Ectodermal cell (in vitro differentiated cells): ENCODE results near the gene KLK1. TPM values are rescaled to one million over a fixed set of nuclear protein-coding genes. Genes with fewer than 3 reads are reported as not detected.

Source experiments
- H3K27ac ChIP-seq: 2 replicates; pipeline ENCODE4 v1.7.0; 2013; ENCODE audit warnings: mild to moderate bottlenecking, low read depth, low read length; ENCODE audit not compliant: insufficient read depth, poor library complexity, severe bottlenecking
- H3K27me3 ChIP-seq: 2 replicates; pipeline ENCODE4 v1.7.0; 2013; ENCODE audit warnings: mild to moderate bottlenecking, low read length; ENCODE audit not compliant: insufficient read depth, control insufficient read depth, poor library complexity, severe bottlenecking
- H3K36me3 ChIP-seq: one replicate; pipeline ENCODE4 v1.7.0; 2013; ENCODE audit warnings: low read length; ENCODE audit not compliant: control insufficient read depth, insufficient read depth
- H3K4me1 ChIP-seq: one replicate; pipeline ENCODE4 v1.7.0; 2013; ENCODE audit warnings: low read length; ENCODE audit not compliant: control insufficient read depth, insufficient read depth
- H3K4me3 ChIP-seq: 2 replicates; pipeline ENCODE4 v1.7.0; 2013; ENCODE audit warnings: low read depth, low read length, control low read depth; ENCODE audit not compliant: insufficient read depth
- H3K9me3 ChIP-seq: 2 replicates; pipeline ENCODE4 v1.7.0; 2013; ENCODE audit warnings: mild to moderate bottlenecking, low read length, moderate library complexity; ENCODE audit not compliant: control insufficient read depth
- WGBS, 2 experiments: methylation state at CpG; one replicate each; pipeline ENCODE4 v1.1.7; 2013; ENCODE audit warnings: missing lambda C conversion rate in 2 of 2; 5-methylcytosine and 5-hydroxymethylcytosine counted together
- polyA plus RNA-seq, 4 experiments: library from polyadenylated mRNA; stranded (reverse); fragments of 50-300 nt; gene quantifications; one replicate each; pipeline ENCODE4 v1.2.3, GENCODE V29; 2013

The KLK1 gene
- not detected for polyA plus RNA-seq (2013, experiment 1 of 4)
- not detected for polyA plus RNA-seq (2013, experiment 2 of 4)
- polyA plus RNA-seq (2013, experiment 3 of 4), result not detected
- not detected for polyA plus RNA-seq (2013, experiment 4 of 4)

DNA sequence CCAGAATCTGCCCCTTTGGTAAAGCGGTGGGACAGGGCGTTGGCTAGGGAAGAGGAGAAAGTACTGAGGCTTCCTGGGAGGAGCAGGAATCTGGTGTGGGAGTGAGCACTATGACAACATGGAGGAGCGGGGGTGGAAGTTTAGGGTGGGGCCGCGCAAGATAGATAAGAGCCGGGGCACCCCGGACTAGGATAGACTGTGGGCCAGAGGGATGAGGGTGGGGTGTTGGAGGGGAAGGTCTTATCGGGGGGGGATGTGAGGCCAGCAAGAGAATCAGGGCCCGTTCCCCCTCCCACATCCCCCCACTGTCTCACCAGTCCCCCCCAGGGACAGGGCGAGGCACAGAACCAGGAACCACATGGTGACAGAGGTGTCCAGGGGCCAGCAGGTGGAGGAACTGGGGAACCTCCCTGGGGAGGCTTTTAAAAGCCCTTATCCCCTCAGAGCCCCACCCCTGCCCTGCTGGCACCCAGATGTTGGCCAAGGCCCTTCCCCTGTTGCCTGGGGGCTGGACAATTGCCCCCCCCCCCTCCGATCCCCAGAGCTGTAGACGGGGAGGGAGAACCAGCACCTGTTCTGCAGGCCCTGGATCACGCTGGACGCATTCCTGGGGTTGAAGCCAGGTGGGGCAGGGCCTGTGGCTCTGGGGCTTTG is at the start of gene KLK1:
Gene KLK1, minus strand, starts transcription at position 399 of the 654 bp plus-strand sequence. Its CDS starts 39 bp downstream, at position 360.
- Histone ChIP-seq H3K27me3 (peaks cover 50% of the 10 kb centered on the region), H3K4me1 (peaks cover 2% of the 10 kb centered on the region), H3K4me3 (no peak within 1 kb of the TSS), H3K27ac (no peak within 1 kb of the TSS), H3K9me3 (no peaks in the 10 kb centered on the region), H3K36me3 (no peaks in the 10 kb centered on the region)
- 83 to 85% methylated on average over 12 to 13 of the region's 14 CpGs for WGBS, 2 experiments

DNA sequence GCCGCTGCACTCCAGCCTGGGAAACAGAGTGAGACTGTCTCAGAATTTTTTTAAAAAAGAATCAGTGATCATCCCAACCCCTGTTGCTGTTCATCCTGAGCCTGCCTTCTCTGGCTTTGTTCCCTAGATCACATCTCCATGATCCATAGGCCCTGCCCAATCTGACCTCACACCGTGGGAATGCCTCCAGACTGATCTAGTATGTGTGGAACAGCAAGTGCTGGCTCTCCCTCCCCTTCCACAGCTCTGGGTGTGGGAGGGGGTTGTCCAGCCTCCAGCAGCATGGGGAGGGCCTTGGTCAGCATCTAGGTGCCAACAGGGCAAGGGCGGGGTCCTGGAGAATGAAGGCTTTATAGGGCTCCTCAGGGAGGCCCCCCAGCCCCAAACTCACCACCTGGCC is 49.5 kb upstream of the KLK1 start, which contains the start of gene KLK2:
Gene KLK2, plus strand, starts transcription at position 384 of the 400 bp plus-strand sequence. CDS start 35 bp downstream, outside the sequence.
- no peaks in the 10 kb centered on the region for H3K36me3 ChIP-seq
- H3K27me3 ChIP-seq, result peaks cover 8% of the 10 kb centered on the region
- H3K4me3 ChIP-seq, result no peak within 1 kb of the TSS
- 76 to 82% methylated on average over 3 of the region's 3 CpGs for WGBS, 2 experiments
- no peaks in the 10 kb centered on the region for H3K9me3 ChIP-seq
- no peaks in the 10 kb centered on the region for H3K4me1 ChIP-seq
- no peak within 1 kb of the TSS for H3K27ac ChIP-seq

DNA sequence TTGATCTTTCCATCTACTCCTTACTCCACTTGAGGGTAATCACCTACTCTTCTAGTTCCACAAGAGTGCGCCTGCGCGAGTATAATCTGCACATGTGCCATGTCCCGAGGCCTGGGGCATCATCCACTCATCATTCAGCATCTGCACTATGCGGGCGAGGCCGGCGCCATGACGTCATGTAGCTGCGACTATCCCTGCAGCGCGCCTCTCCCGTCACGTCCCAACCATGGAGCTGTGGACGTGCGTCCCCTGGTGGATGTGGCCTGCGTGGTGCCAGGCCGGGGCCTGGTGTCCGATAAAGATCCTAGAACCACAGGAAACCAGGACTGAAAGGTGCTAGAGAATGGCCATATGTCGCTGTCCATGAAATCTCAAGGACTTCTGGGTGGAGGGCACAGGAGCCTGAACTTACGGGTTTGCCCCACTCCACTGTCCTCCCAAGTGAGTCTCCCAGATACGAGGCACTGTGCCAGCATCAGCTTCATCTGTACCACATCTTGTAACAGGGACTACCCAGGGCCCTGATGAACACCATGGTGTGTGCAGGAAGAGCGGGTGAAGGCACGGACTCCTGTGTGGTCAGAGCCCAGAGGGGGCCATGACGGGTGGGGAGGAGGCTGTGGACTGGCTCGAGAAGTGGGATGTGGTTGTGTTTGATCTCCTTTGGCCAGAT is 47.0 kb upstream of the KLK1 start:
- Histone ChIP-seq H3K4me3 (no peak overlapping the region), H3K9me3 (peaks cover 2% of the 10 kb centered on the region), H3K36me3 (no peaks in the 10 kb centered on the region), H3K27me3 (peaks cover 8% of the 10 kb centered on the region), H3K27ac (no peak overlapping the region), H3K4me1 (no peaks in the 10 kb centered on the region)
- 85% methylated on average over 26 of the region's 26 CpGs for WGBS, 2 experiments

DNA sequence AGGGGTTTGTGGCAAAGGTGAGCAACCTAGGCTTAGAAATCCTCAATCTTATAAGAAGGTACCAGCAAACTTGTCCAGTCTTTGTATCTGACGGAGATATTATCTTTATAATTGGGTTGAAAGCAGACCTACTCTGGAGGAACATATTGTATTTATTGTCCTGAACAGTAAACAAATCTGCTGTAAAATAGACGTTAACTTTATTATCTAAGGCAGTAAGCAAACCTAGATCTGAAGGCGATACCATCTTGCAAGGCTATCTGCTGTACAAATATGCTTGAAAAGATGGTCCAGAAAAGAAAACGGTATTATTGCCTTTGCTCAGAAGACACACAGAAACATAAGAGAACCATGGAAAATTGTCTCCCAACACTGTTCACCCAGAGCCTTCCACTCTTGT is 45.9 kb upstream of the KLK1 start:
- Histone ChIP-seq H3K4me3 (no peak overlapping the region), H3K9me3 (peaks cover 3% of the 10 kb centered on the region), H3K4me1 (no peaks in the 10 kb centered on the region), H3K36me3 (no peaks in the 10 kb centered on the region), H3K27ac (no peak overlapping the region), H3K27me3 (peaks cover 8% of the 10 kb centered on the region)
- 79 to 84% methylated on average over 4 of the region's 4 CpGs for WGBS, 2 experiments

DNA sequence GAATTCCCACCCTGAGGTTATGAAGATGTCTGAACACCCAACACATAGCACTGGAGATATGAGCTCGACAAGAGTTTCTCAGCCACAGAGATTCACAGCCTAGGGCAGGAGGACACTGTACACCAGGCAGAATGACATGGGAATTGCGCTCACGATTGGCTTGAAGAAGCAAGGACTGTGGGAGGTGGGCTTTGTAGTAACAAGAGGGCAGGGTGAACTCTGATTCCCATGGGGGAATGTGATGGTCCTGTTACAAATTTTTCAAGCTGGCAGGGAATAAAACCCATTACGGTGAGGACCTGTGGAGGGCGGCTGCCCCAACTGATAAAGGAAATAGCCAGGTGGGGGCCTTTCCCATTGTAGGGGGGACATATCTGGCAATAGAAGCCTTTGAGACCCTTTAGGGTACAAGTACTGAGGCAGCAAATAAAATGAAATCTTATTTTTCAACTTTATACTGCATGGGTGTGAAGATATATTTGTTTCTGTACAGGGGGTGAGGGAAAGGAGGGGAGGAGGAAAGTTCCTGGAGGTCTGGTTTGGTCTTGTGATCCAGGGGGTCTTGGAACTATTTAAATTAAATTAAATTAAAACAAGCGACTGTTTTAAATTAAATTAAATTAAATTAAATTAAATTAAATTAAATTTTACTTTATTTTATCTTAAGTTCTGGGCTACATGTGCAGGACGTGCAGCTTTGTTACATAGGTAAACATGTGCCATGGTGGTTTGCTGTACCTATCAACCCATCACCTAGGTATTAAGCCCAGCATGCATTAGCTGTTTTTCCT is 38.1 kb upstream of the KLK1 start:
- H3K27ac ChIP-seq, result no peak overlapping the region
- no peaks in the 10 kb centered on the region for H3K4me1 ChIP-seq
- peaks cover 3% of the 10 kb centered on the region for H3K9me3 ChIP-seq
- no peak overlapping the region for H3K4me3 ChIP-seq
- no peaks in the 10 kb centered on the region for H3K36me3 ChIP-seq
- peaks cover 3% of the 10 kb centered on the region for H3K27me3 ChIP-seq
- 76 to 79% methylated on average over 6 of the region's 7 CpGs for WGBS, 2 experiments

DNA sequence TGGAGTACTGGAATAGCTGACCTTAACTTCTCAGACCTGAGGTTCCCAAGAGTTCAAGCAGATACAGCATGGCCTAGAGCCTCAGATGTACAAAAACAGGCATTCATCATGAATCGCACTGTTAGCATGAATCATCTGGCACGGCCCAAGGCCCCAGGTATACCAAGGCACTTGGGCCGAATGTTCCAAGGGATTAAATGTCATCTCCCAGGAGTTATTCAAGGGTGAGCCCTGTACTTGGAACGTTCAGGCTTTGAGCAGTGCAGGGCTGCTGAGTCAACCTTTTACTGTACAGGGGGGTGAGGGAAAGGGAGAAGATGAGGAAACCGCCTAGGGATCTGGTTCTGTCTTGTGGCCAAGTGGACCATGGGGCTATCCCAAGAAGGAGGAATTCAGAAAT is 37.4 kb upstream of the KLK1 start:
- Histone ChIP-seq H3K4me1 (no peaks in the 10 kb centered on the region), H3K4me3 (no peak overlapping the region), H3K27me3 (no peaks in the 10 kb centered on the region), H3K9me3 (peaks cover 3% of the 10 kb centered on the region), H3K36me3 (no peaks in the 10 kb centered on the region), H3K27ac (no peak overlapping the region)
- 67 to 68% methylated on average over 5 of the region's 5 CpGs for WGBS, 2 experiments

DNA sequence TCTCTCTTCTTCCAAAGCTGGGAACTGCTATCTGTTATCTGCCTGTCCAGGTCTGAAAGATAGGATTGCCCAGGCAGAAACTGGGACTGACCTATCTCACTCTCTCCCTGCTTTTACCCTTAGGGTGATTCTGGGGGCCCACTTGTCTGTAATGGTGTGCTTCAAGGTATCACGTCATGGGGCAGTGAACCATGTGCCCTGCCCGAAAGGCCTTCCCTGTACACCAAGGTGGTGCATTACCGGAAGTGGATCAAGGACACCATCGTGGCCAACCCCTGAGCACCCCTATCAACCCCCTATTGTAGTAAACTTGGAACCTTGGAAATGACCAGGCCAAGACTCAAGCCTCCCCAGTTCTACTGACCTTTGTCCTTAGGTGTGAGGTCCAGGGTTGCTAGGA is 36.3 kb upstream of the KLK1 start:
- H3K4me1 ChIP-seq, result no peaks in the 10 kb centered on the region
- H3K27me3 ChIP-seq, result no peaks in the 10 kb centered on the region
- no peak overlapping the region for H3K4me3 ChIP-seq
- no peak overlapping the region for H3K27ac ChIP-seq
- H3K36me3 ChIP-seq, result no peaks in the 10 kb centered on the region
- 84 to 86% methylated on average over 4 of the region's 4 CpGs for WGBS, 2 experiments
- H3K9me3 ChIP-seq, result no peaks in the 10 kb centered on the region

DNA sequence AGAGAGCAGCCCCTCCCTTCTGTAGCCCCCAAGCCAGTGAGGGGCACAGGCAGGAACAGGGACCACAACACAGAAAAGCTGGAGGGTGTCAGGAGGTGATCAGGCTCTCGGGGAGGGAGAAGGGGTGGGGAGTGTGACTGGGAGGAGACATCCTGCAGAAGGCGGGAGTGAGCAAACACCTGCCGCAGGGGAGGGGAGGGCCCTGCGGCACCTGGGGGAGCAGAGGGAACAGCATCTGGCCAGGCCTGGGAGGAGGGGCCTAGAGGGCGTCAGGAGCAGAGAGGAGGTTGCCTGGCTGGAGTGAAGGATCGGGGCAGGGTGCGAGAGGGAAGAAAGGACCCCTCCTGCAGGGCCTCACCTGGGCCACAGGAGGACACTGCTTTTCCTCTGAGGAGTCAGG is 35.3 kb upstream of the KLK1 start:
- Histone ChIP-seq H3K9me3 (no peaks in the 10 kb centered on the region), H3K4me1 (no peaks in the 10 kb centered on the region), H3K36me3 (no peaks in the 10 kb centered on the region), H3K4me3 (no peak overlapping the region), H3K27ac (no peak overlapping the region), H3K27me3 (no peaks in the 10 kb centered on the region)
- 62 to 63% methylated on average over 7 of the region's 7 CpGs for WGBS, 2 experiments

DNA sequence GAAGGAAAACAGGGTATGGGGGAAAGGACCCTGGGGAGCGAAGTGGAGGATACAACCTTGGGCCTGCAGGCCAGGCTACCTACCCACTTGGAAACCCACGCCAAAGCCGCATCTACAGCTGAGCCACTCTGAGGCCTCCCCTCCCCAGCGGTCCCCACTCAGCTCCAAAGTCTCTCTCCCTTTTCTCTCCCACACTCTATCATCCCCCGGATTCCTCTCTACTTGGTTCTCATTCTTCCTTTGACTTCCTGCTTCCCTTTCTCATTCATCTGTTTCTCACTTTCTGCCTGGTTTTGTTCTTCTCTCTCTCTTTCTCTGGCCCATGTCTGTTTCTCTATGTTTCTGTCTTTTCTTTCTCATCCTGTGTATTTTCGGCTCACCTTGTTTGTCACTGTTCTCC is 33.8 kb upstream of the KLK1 start:
- Histone ChIP-seq H3K4me3 (no peak overlapping the region), H3K4me1 (no peaks in the 10 kb centered on the region), H3K36me3 (no peaks in the 10 kb centered on the region), H3K27me3 (no peaks in the 10 kb centered on the region), H3K9me3 (no peaks in the 10 kb centered on the region), H3K27ac (no peak overlapping the region)
- WGBS, 2 experiments, result 79 to 82% methylated on average over 6 of the region's 6 CpGs
